Activated gamma-delta T cell treated with anti-CD3 and anti-CD28 coated beads, Interleukin-2, amount 50 U/mL, for 16 hours (primary cell): ENCODE results near the gene ARID4B.
"Not testable (repeated sequence)": the region's sequence is repeated elsewhere in the genome, so short reads cannot be mapped to it uniquely, and the experiment has no call there.

Source experiments
- DNase-seq: peaks from one replicate; pipeline ENCODE4 v3.0.0-alpha.2; 2020; ENCODE audit warnings: low read depth

The ARID4B gene

DNA sequence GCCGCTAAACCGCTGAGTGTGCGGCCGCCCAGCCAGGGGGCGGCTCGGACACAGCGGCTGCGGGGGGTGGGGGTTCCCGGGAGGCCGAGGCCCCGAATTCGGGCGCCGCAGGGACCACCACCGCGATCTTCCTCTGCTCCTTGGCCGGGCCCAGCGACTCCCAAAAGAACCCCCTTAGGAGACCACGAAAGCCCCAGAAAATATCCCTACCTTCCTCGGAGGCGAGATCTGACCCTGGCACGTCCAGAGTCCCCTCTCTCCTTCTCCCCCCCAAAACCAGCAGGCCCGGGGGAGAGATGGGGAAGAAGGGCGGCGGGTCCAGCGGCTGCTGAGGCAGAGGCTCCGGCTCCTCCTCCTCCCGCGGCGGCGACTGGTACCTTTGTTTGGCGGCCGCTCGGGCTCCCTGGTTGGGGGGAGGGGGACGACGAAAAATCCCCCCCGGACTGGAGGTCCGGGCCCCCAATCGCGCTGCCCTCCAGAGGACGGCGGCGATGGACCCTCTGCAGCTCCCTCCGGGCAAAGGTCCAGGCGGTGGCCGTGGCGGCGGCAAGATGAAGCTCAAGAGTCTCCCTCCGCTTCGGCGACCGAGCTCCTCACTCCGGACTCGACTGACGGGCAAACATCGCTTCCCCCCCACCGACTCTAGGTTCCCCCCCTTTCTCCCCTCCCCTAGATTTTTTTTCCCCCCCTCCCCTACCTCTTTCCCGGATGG, at the start of gene ARID4B:
ARID4B (minus strand) TSS at position 621 of the 712 bp plus-strand sequence. CDS start 1,260 bp downstream, outside the sequence.
- DNase-seq = no peak

DNA sequence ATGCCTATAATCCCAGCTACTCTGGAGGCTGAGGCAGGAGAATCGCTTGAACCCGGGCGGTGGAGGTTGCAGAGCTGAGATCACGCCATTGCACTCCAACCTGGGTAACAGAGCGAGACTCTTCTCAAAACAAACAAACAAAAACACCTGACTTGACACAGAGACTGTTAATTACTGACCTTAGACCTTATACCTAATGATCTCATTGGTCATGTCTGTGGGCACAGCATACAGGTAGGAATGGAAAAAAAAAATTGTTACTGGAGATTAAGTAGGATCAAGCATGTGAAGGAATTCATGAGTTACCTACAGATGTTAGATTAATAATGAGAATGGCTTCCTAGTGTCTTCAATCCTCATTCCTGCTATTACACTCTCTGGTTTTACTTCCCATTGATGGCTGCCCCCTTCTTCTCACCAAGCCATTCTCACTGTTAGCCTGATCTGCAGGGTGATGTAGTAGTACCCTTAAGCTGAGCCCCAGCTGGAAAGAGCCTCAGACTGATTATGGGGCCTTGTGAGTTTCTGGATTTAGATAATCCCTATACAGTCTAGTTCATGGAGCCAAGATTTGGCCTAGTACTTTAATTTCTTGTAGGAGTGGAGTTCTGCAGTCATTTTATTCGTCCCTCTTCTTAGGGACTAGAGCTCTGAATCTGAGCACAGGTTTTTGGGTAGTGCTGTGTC, 48.1 kb upstream of the ARID4B start:
- DNase-seq = no peak

DNA sequence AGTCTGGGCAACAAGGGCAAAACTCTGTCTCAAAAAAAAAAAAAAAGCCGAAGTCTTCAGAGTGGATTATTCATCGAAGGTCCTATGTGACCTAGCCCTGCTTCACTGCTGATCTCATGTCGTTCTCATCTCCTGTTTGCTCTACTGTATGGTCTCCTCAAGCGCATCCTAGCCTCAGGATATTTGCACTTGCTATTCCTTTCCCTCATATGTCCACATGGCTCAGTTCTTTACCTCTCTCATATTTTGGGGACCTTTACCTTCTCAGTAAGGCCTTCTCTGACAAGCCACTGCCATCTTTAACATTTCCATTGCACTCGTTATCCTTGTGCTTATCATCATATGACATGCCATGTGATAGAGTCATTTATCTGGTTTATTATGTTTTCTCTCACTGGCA, 41.8 kb upstream of the ARID4B start:
- no peak for DNase-seq

DNA sequence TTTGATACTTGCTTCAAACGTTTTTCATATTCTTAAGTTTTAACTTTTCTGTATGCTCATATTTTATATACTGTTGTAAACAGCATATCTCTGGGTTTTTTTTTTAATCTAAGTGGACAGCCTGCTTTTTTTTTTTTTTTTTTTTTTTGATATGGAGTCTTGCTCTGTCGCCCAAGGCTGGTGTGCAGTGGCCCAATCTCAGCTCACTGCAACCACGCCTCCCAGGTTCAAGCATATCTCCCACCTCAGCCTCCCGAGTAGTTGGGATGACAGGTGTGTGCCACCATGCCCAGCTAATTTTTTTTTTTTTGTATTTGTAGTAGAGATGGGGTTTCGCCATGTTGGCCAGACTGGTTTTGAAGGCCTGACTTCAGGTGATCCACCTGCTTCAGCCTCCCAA, 40.4 kb upstream of the ARID4B start:
- no peak for DNase-seq

GRCh38 chr1:235367000-235367908, 39.3 kb upstream of the ARID4B start, which contains the start of gene TBCE:
TSS of gene TBCE (plus strand) at chr1:235367427. CDS start at chr1:235380050, 12,623 bp downstream.
- DNase-seq = peak; percentile 76

GRCh38 chr1:235366286-235366685, 38.3 kb upstream of the ARID4B start:
- DNase-seq = no peak

- not testable (repeated sequence) for DNase-seq
Measured at GRCh38 chr1:235364189-235364588, 36.2 kb upstream of the ARID4B start.

DNA sequence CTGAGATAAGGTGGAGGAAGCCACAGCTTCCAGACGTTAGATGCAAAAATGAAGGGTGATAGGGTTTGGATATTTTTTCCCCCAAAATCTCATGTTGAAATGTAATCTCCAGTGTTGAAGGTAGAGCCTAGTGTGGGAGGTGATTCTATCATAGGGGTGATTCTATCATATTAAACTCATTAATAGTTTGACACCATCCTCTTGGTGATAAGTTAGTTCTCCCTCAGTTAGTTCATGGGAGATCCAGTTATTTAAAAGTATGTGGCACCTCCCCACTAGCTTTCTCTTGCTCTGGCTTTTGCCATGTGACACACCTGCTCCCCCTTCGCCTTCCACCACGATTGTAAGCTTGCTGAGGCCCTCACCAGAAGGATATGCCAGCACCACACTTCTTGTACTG, 30.9 kb upstream of the ARID4B start:
- DNase-seq = no peak

GRCh38 chr1:235357485-235358373, 29.8 kb upstream of the ARID4B start:
- no peak for DNase-seq

- DNase-seq = no peak
Measured at GRCh38 chr1:235351898-235352297, 23.9 kb upstream of the ARID4B start.

DNA sequence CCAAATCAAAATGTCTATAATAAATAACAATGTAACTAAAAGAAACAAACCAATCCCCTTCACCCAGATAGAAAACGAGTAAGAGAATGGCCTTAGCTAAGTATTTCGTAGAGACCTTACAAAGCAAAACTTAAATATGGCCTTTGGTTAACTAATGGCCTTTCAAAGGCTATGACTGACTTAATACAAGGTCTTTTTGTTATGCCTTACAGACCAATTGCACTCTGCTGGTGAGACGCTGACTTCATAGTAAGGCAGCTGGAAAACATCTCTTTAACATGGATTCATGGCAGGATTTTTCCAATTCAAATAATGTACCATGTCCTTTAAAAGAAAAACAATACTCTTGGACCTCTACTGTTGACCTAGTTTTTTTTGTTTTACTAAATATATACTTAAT, 23.5 kb upstream of the ARID4B start:
- DNase-seq = no peak

DNA sequence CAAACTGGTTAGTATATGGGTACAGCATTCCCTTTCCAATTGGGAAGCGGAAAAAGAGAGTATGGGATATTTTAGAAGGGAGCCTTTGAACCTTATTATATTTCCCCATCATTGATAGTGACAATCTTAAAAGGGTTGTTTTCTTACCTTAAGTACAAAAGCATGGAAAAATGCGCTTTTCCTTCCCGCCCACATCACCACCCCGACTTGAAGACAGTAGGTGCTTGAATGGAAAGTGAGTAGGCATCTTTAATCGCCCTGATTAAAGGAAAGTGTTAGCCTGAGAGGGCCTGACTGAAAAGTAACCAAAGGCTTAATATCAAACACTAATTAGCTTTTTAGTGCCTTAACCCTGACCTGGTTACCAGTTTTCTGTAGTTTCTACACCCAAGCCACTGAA, 15.7 kb upstream of the ARID4B start:
- DNase-seq = no peak

GRCh38 chr1:235342471-235342870, 14.5 kb upstream of the ARID4B start:
- no peak for DNase-seq

DNA sequence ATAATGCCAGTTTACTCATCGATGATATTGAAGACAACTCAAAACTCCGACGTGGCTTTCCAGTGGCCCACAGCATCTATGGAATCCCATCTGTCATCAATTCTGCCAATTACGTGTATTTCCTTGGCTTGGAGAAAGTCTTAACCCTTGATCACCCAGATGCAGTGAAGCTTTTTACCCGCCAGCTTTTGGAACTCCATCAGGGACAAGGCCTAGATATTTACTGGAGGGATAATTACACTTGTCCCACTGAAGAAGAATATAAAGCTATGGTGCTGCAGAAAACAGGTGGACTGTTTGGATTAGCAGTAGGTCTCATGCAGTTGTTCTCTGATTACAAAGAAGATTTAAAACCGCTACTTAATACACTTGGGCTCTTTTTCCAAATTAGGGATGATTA, 14.1 kb upstream of the ARID4B start:
- DNase-seq = no peak

DNA sequence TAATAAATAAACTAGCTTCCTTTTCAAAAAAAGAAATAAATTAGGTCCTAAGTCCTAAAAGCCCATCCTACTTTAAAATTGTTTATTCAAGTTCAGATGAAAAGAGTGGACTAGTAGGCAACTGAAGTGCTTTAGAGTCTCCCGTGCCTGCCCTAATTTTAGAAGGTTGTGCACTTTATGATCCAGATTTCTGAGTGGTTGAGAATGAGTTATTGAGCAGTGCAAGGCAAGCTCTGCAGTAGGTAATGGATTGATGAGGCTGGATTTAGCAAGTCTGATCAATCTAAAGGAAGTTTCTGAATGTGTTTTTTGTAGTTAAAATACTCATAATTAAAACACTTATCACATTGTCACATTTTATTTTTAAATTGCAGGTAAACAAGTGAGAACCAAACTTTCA, 13.4 kb upstream of the ARID4B start:
- DNase-seq = no peak

DNA sequence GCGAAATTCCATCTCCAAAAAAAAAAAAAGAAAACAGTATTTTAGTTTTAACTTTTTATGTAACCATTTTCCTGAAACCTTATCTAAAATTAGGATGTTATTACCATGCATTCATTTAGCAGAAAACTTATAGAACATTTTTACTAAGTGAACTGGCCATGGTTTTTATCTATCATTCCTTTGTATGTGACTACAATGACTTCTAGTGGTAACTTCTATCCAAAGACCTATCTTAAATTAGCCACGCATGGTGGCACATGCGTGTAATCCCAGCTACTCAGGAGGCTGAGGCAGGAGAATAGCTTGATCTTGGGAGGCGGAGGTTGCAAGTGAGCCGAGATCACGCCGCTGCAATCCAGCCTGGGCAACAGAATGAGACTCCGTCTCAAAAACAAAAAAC, 11.8 kb upstream of the ARID4B start:
- no peak for DNase-seq

DNA sequence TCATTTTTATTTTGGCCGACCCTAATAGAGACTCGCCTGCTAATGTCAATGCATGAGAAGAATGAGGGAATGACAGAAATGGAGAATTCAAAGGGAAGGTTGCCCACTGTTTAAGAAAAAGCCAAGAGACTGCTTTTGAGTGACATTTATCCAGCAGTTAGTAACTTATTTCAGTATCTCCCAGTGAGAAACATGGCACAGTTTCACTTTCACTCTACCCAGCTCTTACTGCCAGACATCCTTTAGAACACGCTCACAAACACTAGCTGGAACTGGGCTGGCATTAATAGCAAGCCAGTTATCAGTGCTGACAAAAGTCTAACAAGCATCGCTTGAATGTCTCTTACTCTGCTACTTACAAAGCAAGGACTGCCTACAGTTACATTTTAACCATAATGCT, 8.9 kb upstream of the ARID4B start:
- no peak for DNase-seq

GRCh38 chr1:235331401-235331800, 3.4 kb upstream of the ARID4B start:
- DNase-seq = no peak

DNA sequence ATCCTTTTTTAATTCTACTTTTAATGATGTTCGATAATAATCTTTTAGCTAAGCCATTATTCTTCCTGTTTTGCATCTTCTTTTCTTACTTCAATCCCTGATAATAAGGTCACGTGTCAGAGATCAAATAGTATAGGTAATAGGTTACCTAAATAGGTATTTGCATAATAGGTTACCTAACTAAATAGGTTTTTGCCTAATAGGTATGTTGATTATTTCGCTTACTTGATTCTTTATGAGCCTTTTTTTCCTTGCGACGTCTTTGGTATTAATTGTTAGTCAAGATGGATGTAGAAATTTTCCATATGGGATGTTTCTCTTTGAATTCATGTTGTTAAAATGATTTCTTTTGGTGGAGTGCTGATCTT, 2.9 kb upstream of the ARID4B start:
- no peak for DNase-seq

- peak; percentile 36 for DNase-seq
Measured at GRCh38 chr1:235329139-235329902, 1.3 kb upstream of the ARID4B start.
